ENCODE results near the gene NPAS3.

Gene NPAS3

GRCh38 chr14:33842299-33842698 is 903.6 kb downstream of the NPAS3 start:
- peaks cover 13% of the 10 kb centered on the region for H3K4me1 ChIP-seq (ENCODE audit: insufficient read depth, poor library complexity, severe bottlenecking)
- no peaks in the 10 kb centered on the region for H3K9me3 ChIP-seq (ENCODE audit: severe bottlenecking)
- no peak overlapping the region for H3K4me3 ChIP-seq (ENCODE audit: severe bottlenecking)
- TF ChIP-seq CTCF (IDR thresholded peaks at IDR 0.05; ENCODE audit: poor library complexity, severe bottlenecking), result no peak
- DNase-seq (ENCODE audit: low spot score) (peak; percentile 89), ATAC-seq (ENCODE audit: low read depth) (peak; percentile 85)
- H3K36me3 ChIP-seq (ENCODE audit: low read depth), result no peaks in the 10 kb centered on the region
- H3K27me3 ChIP-seq (ENCODE audit: insufficient read depth, poor library complexity, severe bottlenecking), result no peaks in the 10 kb centered on the region
- H3K27ac ChIP-seq (ENCODE audit: poor library complexity, severe bottlenecking), result no peak overlapping the region

GRCh38 chr14:33844118-33844517 is 905.4 kb downstream of the NPAS3 start:
- Histone ChIP-seq H3K36me3 (ENCODE audit: low read depth) (no peaks in the 10 kb centered on the region), H3K4me3 (ENCODE audit: severe bottlenecking) (no peak overlapping the region), H3K4me1 (ENCODE audit: insufficient read depth, poor library complexity, severe bottlenecking) (peaks cover 13% of the 10 kb centered on the region), H3K27me3 (ENCODE audit: insufficient read depth, poor library complexity, severe bottlenecking) (no peaks in the 10 kb centered on the region), H3K9me3 (ENCODE audit: severe bottlenecking) (no peaks in the 10 kb centered on the region), H3K27ac (ENCODE audit: poor library complexity, severe bottlenecking) (no peak overlapping the region)
- no peak for TF ChIP-seq CTCF (IDR thresholded peaks at IDR 0.05; ENCODE audit: poor library complexity, severe bottlenecking)
- ATAC-seq (ENCODE audit: low read depth) (no peak), DNase-seq (ENCODE audit: low spot score) (no peak)

- H3K4me3 ChIP-seq (ENCODE audit: severe bottlenecking), result no peak overlapping the region
- DNase-seq (ENCODE audit: low spot score) (no peak), ATAC-seq (ENCODE audit: low read depth) (no peak)
- H3K27ac ChIP-seq (ENCODE audit: poor library complexity, severe bottlenecking), result no peak overlapping the region
- H3K27me3 ChIP-seq (ENCODE audit: insufficient read depth, poor library complexity, severe bottlenecking), result no peaks in the 10 kb centered on the region
- peaks cover 13% of the 10 kb centered on the region for H3K4me1 ChIP-seq (ENCODE audit: insufficient read depth, poor library complexity, severe bottlenecking)
- H3K36me3 ChIP-seq (ENCODE audit: low read depth), result no peaks in the 10 kb centered on the region
- no peak for TF ChIP-seq CTCF (IDR thresholded peaks at IDR 0.05; ENCODE audit: poor library complexity, severe bottlenecking)
- H3K9me3 ChIP-seq (ENCODE audit: severe bottlenecking), result no peaks in the 10 kb centered on the region
These were observed 907.6 kb downstream of the NPAS3 start for GRCh38 chr14:33846100-33846824.

GRCh38 chr14:33847066-33847465 is 908.4 kb downstream of the NPAS3 start:
- no peaks in the 10 kb centered on the region for H3K27me3 ChIP-seq (ENCODE audit: insufficient read depth, poor library complexity, severe bottlenecking)
- DNase-seq (ENCODE audit: low spot score) (no peak), ATAC-seq (ENCODE audit: low read depth) (no peak)
- no peaks in the 10 kb centered on the region for H3K9me3 ChIP-seq (ENCODE audit: severe bottlenecking)
- no peak for TF ChIP-seq CTCF (IDR thresholded peaks at IDR 0.05; ENCODE audit: poor library complexity, severe bottlenecking)
- no peak overlapping the region for H3K27ac ChIP-seq (ENCODE audit: poor library complexity, severe bottlenecking)
- no peaks in the 10 kb centered on the region for H3K36me3 ChIP-seq (ENCODE audit: low read depth)
- no peak overlapping the region for H3K4me3 ChIP-seq (ENCODE audit: severe bottlenecking)
- peaks cover 6% of the 10 kb centered on the region for H3K4me1 ChIP-seq (ENCODE audit: insufficient read depth, poor library complexity, severe bottlenecking)

GRCh38 chr14:33848009-33848408 is 909.3 kb downstream of the NPAS3 start:
- ATAC-seq (ENCODE audit: low read depth) (no peak), DNase-seq (ENCODE audit: low spot score) (no peak)
- no peak overlapping the region for H3K4me3 ChIP-seq (ENCODE audit: severe bottlenecking)
- no peaks in the 10 kb centered on the region for H3K9me3 ChIP-seq (ENCODE audit: severe bottlenecking)
- no peaks in the 10 kb centered on the region for H3K27me3 ChIP-seq (ENCODE audit: insufficient read depth, poor library complexity, severe bottlenecking)
- no peak overlapping the region for H3K27ac ChIP-seq (ENCODE audit: poor library complexity, severe bottlenecking)
- H3K36me3 ChIP-seq (ENCODE audit: low read depth), result no peaks in the 10 kb centered on the region
- no peaks in the 10 kb centered on the region for H3K4me1 ChIP-seq (ENCODE audit: insufficient read depth, poor library complexity, severe bottlenecking)
- TF ChIP-seq CTCF (IDR thresholded peaks at IDR 0.05; ENCODE audit: poor library complexity, severe bottlenecking), result no peak
